Stimulated activated CD8-positive, alpha-beta memory T cell treated with anti-CD3 and anti-CD28 coated beads, Interleukin-7, amount 100 ng/mL, for 24 hours (primary cell): ENCODE results near the gene B3GALNT2.

Experiments
- DNase-seq: peaks from one replicate; pipeline ENCODE4 v3.0.0-alpha.2; 2020; ENCODE audit warnings: low read depth

B3GALNT2 gene

GRCh38 chr1:235409042-235409820 is 95.0 kb downstream of the B3GALNT2 start:
- DNase-seq, result no peak

DNA sequence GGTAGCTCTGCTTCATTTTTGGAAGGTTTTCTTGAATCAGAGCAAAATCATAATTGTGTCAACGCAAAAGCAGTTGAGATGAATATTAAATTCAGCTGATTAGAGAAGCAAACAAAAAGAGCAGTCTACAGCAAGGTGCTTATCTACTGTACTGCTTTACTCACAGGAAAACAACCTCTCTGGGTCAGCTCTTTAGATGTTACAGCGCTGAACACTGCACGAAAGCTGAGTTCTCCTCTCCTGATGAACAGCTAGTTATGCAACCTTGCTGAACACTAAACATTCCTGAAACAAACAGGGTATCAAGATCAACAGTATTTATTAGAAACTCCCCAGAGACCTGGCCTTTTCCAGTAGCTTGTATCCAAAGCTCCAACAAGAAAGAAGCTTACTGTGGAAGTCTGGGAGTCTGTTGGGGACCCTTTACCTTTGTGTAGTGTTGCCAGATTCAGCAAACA is 95.7 kb downstream of the B3GALNT2 start:
- DNase-seq, result no peak

GRCh38 chr1:235407419-235407818 is 96.8 kb downstream of the B3GALNT2 start:
- DNase-seq, result no peak

- DNase-seq, result no peak
Measured at GRCh38 chr1:235404190-235404589, 100.1 kb downstream of the B3GALNT2 start.

- no peak for DNase-seq
Measured at GRCh38 chr1:235403593-235403992, 100.7 kb downstream of the B3GALNT2 start.

DNA sequence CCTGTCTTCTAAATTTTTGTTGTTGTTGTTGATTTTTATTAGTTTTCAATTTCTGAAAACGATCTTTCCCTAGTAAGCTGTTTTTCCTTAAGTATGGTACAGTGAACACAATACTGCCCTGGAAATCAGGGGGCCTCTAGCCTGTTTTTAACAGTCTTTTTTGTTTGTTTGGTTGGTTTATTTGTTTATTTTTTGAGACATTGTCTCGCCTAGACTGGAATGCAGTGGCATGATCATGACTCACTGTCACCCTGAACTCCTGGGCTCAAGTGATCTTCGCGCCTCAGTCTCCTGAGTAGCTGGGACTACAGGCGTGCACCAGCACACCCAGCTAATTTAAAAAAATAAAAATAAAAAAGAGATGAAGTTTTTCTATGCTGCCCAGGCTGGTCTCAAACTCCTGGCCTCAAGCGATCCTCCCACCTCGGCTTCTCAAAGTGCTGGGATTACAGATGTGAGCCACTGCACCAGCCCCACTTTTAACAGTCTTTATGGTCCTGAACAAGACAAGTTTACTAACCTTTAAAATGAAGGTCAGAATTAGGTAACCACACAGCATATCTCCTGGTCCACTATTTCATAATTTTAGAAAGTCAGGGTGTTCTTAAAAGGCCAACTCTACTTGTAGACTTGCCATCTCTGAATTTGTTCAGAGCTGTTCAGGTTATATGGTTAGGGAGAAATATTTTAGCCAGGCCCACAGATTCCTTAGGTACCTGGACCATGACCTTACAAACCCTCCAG is 101.6 kb downstream of the B3GALNT2 start:
- DNase-seq, result no peak

- no peak for DNase-seq
Measured at GRCh38 chr1:235401251-235401650, 103.0 kb downstream of the B3GALNT2 start.
